TTC549 (cell line): ENCODE data around the gene PIMREG.
"Not testable (repeated sequence)": the region's sequence is repeated elsewhere in the genome, so short reads cannot be mapped to it uniquely, and the experiment has no call there.

Experiments used
- FAIRE-seq: peaks from 2 replicates; lab custom pipeline; 2012; peaks lifted over from hg19 to GRCh38; lab: Jason Lieb, UNC

The PIMREG gene

GRCh38 chr17:6479622-6480302 is 35.5 kb downstream of the PIMREG start:
- FAIRE-seq: no peak

DNA sequence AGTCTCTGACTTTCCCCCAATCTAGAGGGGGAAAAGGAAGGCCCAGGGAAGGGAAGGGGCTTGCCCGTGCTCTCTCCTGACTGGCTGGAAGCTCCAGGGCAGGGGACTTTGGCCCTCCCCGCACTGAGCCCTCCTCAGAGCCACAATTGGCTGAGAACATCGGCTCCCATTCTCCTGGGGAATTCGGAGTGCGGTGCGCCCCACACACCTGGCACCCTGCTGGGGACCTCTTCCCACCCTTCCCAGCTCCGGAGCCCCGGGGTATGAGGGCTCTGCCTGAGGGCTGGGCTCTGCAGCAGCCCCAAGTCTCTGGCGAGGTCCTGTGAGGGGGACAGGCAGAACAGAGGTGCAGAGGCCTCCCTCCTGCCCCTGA is 36.0 kb downstream of the PIMREG start:
- FAIRE-seq: no peak

- FAIRE-seq: no peak
Measured at GRCh38 chr17:6482105-6482455, 37.8 kb downstream of the PIMREG start.

DNA sequence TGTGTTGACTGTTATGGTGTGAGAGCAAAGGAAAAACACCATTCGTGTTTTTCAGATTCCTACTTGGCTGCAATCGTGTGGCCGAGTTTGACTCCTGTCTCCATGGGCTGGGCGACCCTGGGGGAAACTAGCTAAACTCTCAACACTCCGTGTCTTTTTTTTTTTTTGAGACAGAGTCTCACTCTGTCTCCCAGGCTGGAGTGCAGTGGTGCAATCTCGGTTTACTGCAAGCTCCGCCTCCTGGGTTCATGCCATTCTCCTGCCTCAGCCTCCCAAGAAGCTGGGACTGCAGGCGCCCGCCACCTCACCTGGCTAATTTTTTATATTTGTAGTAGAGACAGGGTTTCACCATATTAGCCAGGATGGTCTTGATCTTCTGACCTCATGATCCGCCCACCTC is 38.5 kb downstream of the PIMREG start:
- FAIRE-seq: not testable (repeated sequence)

GRCh38 chr17:6483507-6483906 is 39.3 kb downstream of the PIMREG start:
- no peak for FAIRE-seq

DNA sequence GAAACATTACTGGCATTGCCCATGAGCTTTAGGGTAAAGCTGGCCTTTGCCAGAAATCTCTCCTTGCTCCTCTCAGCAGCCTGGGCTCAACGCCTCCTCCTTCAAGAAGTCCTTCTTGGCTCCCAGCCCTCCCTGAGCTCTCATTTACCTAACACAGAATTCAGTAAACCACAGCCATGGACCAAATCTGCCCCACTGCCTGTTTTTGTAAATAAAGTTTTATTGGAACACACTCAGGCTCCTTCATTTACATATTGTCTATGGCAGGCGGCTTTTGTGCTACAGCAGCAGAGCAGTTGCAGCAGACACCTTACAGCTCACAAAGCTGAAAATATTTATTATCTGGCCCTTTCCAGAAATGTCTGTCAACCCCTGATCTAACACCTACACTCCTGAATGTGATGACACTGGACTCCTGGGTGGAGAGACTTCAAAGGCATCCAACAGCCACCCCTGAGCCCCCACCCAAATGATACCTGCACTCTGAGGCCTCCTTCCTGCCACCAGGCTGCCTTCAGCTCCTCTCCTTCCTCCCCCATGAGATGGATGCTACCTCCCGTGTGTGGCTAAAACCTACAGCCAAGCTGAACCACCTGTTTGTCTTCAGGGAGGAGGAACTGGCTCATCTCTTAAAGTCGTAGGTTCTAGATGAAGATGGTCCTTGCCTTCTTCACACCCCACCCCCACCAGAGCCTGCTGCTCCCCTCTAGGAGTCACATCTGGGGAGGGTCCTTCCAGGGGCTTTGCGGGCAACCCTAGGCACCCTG is 41.6 kb downstream of the PIMREG start:
- FAIRE-seq: no peak

GRCh38 chr17:6487251-6488007 is 43.2 kb downstream of the PIMREG start:
- FAIRE-seq: no peak

DNA sequence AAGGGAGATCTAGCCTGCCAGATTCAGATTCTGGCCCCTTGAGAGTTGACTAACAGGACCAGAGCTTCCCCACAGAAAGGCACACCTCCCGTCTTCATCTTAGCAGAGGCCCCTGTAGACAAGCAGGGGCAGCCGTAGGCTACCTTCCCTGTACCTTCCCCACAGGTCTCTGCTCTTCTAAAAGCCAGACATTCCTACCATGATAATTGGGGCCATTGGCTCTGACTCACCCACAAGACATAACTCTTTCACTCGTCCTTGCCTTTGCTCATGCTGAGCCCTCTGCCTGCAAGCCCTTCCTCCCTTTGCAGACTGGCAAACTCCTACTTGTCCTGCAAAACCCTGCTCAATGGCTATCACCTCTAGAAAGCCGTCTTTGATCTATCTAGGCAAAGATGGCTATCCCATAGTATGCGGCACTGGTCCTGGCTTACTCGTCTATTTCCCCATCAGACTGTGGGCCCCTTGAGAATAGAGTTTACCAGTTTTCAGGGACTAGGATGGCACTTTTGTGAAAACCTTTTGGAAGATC is 43.8 kb downstream of the PIMREG start:
- no peak for FAIRE-seq

DNA sequence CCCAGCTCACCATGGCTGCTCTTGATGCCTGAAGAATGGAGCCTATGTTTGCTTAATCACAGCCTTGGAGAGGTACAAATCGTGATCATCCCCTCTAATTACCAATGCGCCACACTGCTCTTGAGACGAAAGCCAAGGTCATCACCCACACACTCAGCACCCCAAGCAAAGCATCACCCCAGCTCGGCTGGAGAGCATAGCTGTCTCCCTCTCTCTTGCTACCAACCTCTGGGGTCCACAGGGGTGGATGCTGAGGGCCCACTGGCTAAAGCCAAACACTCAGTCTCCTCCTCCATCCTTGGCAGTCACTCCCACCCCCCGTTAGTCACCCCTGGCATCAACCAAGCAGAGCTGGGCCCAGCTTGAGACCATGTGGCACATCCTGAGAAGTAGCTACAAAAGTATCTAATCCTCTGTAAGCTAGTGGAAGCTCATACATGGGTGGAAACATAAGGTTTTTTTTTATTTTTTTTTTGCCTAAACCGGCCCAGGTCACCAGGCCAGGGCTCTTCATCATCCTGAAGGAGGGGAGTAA is 44.8 kb downstream of the PIMREG start:
- no peak for FAIRE-seq

DNA sequence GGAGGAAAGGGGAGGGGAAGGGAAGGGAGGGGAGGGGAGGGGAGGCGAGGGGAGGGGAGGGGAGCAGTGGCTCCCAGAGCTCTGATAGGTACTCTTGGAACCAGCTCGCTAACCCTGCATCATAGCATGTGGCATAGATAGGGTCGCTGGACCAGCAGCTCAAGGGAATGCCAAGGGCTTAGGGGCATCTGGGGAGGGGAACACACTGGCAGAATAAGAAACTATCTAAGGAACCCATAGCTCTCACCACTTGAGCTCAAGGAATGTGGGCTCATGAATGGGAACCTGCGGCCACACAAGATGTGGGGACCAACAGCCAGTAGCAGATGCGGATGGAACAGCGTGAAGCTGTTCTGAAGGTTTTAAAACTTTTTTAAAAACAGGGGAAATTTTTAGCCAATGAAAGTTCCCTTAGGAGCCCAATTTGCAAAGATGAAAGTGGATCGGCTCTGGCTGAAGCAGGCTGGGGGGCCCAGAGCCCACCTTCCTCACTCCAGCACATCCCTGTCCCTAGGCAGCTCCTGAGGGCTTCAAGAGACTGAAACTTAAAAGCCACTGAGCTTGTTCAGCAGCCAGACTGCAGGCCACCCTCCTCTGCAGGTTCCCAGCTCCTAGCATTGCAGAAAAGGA is 46.9 kb downstream of the PIMREG start:
- no peak for FAIRE-seq

DNA sequence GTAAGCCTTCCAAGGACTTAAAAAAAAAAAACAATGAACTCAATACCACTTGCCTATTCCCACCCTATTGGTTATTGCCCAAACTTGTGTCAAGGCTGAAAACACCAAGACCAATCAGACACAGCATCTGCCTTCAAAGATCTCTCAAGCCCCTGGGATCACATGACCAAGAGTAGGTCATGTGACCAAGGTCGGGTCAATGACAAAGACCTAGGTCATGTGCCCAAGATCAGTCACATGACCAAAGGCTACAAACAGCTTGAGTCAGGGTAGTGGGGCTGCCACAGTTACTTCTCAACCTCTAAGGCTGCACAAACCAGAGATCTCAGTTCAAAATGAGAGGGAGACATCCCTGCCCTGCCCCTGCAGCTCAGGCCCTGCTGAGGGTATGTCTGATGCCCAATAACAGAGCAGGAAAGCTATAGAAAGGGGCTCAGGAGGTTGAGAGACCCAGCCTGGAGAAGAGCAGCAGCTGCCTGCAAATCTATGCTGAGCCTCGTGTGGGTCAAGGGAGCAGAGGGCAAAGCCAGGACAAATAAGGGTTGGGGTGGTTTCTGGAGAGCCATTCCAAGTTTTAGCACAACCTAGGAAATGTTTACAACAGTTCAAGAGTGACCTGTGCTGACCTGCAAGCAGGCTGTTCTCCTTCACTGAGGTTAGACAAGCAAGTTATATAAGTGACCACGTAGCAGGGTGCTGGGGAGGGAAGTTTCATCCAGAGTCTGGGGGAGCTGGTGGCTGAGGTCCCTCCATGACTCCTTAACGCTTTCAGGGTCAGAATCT is 48.8 kb downstream of the PIMREG start:
- FAIRE-seq: no peak

DNA sequence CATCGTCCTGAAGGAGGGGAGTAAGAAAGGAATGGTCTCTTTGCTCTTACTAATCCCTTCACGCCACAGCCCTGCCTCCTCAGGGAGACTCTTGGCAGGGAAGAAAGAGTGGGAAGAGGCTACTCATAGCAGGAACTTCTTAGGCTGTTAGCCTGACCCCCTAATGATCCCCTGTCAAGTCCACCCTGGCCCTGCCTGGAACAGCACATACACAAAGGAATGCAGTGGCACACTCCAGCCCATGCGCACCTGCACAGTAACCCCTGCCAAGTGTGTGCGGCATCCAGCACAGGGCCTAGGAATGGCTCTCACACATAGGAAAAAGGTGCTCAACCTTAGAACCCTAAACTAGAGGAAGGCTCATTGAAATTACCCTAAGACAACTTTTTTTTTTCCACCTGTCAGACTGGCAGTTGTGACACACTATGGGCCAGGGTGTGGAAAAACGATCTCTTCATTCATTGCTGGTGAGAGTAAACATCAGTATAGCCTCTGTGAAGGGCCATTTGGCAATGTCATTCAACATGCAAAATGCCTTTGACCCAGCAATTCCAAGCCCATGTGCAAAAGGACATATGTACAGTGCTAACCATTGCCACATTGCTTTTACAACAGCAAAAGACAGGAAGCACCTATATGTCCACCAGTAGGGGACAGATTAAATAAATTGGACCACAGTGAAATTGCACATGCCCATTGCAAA is 50.1 kb downstream of the PIMREG start:
- FAIRE-seq: no peak

DNA sequence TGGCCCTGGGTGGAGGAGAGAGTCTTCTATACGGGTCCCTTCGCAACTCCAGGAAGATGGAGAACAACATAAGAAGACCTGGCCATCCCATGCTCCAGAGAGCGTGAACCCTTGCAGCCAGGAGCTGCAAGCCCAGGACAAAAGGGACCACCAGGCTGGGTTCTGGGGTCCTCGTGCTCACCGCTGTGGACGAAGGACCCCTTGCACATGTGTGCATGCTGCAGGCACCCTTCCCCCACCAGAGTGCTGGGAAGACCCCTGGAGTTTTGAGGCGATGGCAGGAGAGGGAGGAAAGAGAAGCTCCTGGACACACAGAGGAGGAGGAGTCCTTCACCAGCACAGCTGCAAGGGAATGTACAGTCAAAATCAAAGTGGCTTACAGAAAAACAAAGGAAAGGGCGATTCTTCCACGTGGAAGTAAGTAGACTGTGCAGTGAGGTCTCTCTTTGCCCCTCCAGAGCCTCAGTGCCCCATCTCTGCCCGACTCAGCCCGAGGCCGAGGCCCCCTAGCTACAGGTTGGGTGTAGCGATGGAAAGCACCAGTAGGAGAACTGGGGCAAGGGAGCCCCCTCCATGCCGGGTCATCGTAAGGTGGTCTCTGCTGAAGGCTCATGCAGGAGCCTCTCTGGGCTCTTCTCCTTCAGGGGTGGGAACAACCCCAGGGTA is 51.3 kb downstream of the PIMREG start:
- FAIRE-seq: no peak

GRCh38 chr17:6496116-6496481 is 51.8 kb downstream of the PIMREG start:
- FAIRE-seq: no peak

DNA sequence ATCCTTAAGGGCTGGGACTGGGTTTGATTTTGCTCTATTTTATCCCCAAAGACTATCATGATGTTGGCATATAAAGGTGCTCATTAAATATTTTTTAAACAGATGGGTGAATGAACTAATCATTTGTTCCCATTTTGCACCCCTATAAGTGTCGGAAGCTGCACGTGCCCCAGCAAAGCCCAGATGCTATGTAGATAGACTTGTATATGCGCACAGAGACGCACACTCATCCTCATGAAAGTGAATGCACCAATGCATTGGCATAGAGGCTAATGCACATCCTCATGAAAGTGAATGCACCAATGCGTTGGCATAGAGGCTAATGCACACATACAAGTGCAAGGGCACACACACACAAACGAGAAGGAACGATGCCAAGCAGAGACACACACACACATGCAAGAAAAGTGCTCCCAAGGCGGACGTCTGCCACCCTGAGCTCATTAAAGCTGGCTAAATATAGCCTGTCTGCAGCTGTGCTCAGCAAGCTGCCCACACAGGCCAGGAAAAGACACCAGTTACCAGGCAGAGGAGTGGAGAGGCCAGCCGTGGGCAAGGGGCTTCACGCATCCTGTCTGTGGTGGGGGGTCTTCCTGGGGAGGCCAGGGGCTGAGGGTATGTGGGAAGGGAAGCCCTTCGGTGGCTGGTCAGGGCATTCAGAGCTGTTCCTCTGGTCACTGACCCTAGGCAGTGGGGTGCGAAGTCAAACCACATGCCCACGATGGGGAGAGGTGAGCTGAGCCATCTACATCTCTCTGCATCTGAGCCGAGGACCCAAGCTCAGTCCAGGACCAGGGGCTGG is 52.6 kb downstream of the PIMREG start:
- no peak for FAIRE-seq

DNA sequence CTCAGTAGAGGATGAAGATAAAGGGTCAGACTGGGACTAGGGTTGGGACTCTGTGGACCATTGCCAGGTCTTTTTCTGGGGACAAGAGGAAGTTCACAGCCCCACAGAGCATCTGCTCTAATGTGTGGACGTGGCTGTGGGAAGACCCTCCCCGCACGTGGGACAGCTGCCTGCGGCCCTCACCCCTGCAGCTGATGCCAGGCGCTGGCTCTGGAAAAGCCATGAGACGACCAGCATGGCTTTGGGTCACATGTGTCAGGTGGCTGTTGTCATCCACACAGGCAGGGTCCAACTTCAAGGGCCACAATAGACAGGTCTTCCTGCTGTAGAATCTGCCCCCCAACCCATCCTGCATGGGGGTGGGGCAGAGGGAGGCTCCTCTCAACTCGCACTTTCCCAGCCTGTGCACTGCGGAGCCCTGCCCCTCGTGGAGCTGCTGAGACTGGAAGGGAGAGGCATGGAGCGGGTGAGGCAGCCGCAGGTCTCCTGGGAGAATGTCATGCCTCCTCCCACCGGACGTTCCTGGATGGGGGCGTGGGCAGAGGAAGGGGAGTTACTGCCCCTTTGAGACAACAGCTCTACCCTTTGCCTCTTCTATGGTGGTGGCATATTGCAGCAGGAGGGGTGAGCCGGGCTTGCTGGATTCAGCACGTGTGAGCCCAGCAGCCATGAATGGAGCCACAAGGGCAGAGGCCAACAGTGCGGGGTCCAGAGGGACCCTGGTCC is 53.4 kb downstream of the PIMREG start:
- FAIRE-seq: no peak

DNA sequence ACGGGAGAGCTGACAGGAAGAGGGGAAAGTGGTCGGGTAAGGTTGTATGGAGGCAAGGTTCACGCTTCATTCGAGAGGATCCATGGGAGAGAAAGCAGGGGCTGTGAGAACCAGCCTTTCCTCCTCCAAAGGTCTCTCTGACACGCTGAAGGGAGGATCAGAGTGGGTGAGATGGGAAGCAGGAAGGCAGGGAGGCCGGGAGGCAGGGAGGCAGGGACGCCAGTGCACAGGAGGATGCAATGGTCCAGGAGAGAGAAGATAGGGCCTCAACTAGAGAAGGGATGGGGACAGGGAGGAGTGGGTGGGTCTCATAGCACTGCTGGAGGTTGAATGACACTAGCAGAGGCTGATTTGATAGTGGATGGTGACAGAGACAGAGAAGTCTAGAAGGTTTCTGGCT is 54.1 kb downstream of the PIMREG start:
- no peak for FAIRE-seq

DNA sequence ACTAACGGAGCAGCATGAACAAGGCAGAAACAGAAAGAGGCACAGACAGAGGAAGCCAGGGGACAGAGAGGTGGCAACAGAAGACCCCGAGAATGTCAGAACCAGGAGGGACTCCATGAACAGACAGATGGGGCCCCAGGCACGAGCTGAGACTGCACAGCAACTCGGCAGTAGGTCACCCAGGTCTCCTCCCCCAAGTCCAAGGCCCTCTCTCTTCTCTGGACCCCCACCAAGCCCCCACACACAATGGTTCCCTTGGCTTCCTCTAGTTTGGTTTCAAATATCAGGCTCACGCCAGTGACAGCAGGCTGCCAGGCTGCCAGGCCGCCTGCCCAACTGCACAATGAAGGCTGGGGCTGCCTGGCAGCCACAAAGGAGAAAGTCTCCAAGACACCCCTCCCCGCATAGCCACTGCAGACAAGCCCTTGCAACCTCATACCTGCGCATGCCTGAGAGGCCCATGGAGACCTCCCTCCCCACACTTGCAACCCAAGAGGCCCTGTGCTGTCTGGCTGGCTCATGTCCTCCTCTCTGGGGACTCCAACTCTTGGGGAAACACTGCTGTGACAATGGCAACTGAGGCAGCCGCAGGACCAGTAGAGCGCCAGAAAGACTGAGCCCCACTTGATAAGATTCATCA is 54.8 kb downstream of the PIMREG start:
- FAIRE-seq: no peak
